BLaER1 (cell line): ENCODE measurements around the gene EPS8.

Experiments used
- H3K27ac ChIP-seq: shearing (Covaris generic); formaldehyde crosslinking; 2 replicates; pipeline ENCODE4 v1.8.1; 2022
- H3K27me3 ChIP-seq: shearing (Covaris generic); formaldehyde crosslinking; 2 replicates; pipeline ENCODE4 v1.8.1; 2022
- H3K36me3 ChIP-seq: shearing (Covaris generic); formaldehyde crosslinking; 2 replicates; pipeline ENCODE4 v1.8.1; 2022
- H3K4me1 ChIP-seq: shearing (Covaris generic); formaldehyde crosslinking; 2 replicates; pipeline ENCODE4 v1.8.1; 2022
- H3K4me2 ChIP-seq: shearing (Covaris generic); formaldehyde crosslinking; 2 replicates; pipeline ENCODE4 v1.8.1; 2022
- H3K4me3 ChIP-seq: shearing (Covaris generic); formaldehyde crosslinking; 2 replicates; pipeline ENCODE4 v1.8.1; 2022
- H3K9ac ChIP-seq: shearing (Covaris generic); formaldehyde crosslinking; 2 replicates; pipeline ENCODE4 v1.8.1; 2022
- H3K9me3 ChIP-seq: shearing (Covaris generic); formaldehyde crosslinking; 2 replicates; pipeline ENCODE4 v1.8.1; 2022
- H4K20me1 ChIP-seq: shearing (Covaris generic); formaldehyde crosslinking; 2 replicates; pipeline ENCODE4 v1.8.1; 2022
- Cebpa-rat ChIP-seq: shearing (Covaris generic); IDR thresholded peaks from 2 replicates; pipeline ENCODE4 v1.8.1; 2022

The EPS8 gene

DNA sequence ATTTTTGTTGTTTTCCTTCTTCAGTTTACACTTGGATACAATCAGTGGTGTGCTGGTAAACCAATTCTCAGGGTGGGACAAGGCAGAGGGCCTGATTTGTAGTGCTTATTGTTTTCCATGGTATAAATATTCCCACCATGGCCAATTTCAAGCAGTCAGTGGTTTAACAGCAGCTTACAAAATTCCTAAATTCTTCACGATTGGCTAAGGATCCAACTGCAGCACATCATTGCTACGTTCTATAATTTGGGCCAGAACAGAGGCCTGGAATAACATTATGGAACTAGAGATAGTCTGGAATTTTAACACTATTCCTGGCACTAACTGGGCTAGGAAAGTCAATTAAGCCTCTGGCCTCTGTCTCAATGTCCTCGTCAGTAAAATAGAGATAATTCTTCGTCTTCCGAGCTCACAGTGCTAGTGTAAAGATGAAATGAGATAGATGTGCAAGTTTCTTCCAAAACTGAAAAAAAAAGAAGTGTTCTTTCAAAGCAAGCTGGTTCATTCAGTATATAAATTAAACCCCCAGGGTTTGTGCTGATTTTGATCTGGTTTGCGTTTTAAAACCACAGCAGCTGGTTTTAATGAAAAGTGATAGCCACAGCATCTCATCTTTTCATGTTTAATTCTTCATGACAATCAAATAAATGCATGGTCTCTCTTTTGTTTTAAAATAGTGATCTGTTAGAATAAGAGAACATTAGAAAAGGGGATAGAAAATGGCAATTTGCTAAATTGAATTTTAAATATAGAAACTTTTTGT lies 104.1 kb downstream of the EPS8 start:
- H3K9me3 ChIP-seq = no peaks in the 10 kb centered on the region
- H3K4me1 ChIP-seq = no peaks in the 10 kb centered on the region
- H3K4me2 ChIP-seq = no peak overlapping the region
- H3K36me3 ChIP-seq = no peaks in the 10 kb centered on the region
- no peaks in the 10 kb centered on the region for H4K20me1 ChIP-seq
- no peak overlapping the region for H3K9ac ChIP-seq
- no peak overlapping the region for H3K27ac ChIP-seq
- no peak overlapping the region for H3K4me3 ChIP-seq
- no peak for TF ChIP-seq Cebpa-rat
- no peaks in the 10 kb centered on the region for H3K27me3 ChIP-seq

DNA sequence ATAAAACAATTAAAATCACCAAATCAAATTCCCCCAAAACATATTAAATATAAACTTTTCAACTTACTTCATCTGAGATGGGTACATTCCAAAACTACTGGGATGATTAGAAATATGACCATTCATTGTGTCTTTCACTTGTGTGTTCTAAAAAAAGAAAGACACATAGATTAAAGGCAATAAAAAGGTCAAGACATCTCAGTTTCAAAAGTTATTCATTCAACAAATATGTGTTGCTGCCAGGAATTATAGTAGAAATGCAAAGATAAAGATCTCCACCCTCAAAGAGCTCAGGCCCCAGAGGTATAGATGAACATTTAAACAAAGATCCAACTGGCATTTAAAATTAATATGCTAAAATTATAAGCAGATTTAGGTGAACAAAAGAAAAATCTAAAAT lies 106.4 kb downstream of the EPS8 start:
- H4K20me1 ChIP-seq = no peaks in the 10 kb centered on the region
- no peaks in the 10 kb centered on the region for H3K9me3 ChIP-seq
- no peaks in the 10 kb centered on the region for H3K4me1 ChIP-seq
- H3K4me3 ChIP-seq = no peak overlapping the region
- no peak overlapping the region for H3K4me2 ChIP-seq
- TF ChIP-seq Cebpa-rat = no peak
- no peak overlapping the region for H3K27ac ChIP-seq
- H3K9ac ChIP-seq = no peak overlapping the region
- H3K36me3 ChIP-seq = no peaks in the 10 kb centered on the region
- H3K27me3 ChIP-seq = no peaks in the 10 kb centered on the region

DNA sequence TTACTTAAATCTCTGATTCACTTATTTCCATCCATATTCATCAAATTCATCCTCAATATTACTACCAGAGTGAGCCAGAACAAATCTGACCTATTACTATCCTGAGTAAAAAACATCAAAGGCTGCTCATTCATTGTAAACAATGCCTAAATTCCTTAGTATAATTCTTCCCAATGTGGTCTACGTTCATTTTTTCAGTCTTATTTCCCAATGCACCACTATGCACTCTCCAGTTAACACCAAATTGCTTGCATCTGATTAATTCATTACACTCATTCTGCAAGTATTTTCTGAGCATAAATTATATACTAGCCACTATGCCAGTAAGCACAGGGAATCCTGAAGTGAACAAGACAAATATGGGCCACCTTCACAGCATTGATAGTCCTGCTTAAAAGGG lies 110.0 kb downstream of the EPS8 start:
- Histone ChIP-seq H4K20me1 (no peaks in the 10 kb centered on the region), H3K4me1 (no peaks in the 10 kb centered on the region), H3K4me2 (no peak overlapping the region), H3K9me3 (no peaks in the 10 kb centered on the region), H3K27me3 (no peaks in the 10 kb centered on the region), H3K27ac (no peak overlapping the region), H3K4me3 (no peak overlapping the region), H3K36me3 (no peaks in the 10 kb centered on the region), H3K9ac (no peak overlapping the region)
- no peak for TF ChIP-seq Cebpa-rat

DNA sequence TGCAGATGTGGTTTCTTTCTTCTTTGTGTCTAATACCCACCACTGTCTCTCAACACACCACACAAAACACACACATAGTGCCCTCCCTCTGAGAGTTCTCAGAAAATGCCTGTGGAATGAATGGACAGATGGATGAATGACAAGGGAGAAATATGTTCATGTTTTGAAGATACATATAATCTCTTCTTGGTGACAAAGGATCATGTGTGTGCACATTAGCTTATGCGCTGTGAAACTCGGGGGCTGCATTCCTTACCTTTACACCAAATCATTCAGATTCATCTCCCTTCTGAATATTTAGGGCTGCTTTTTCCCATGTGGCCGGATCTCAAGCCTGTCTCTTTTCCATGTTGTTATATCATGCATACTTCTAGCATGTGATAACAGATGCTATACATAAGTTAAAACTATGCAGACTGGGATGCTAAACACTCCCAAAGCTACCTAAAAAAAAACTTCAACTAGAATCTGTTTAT lies 111.4 kb downstream of the EPS8 start:
- Histone ChIP-seq H3K9ac (no peak overlapping the region), H3K27me3 (no peaks in the 10 kb centered on the region), H3K9me3 (no peaks in the 10 kb centered on the region), H3K36me3 (no peaks in the 10 kb centered on the region), H3K4me3 (no peak overlapping the region), H4K20me1 (no peaks in the 10 kb centered on the region), H3K4me2 (no peak overlapping the region), H3K27ac (no peak overlapping the region), H3K4me1 (no peaks in the 10 kb centered on the region)
- no peak for TF ChIP-seq Cebpa-rat

DNA sequence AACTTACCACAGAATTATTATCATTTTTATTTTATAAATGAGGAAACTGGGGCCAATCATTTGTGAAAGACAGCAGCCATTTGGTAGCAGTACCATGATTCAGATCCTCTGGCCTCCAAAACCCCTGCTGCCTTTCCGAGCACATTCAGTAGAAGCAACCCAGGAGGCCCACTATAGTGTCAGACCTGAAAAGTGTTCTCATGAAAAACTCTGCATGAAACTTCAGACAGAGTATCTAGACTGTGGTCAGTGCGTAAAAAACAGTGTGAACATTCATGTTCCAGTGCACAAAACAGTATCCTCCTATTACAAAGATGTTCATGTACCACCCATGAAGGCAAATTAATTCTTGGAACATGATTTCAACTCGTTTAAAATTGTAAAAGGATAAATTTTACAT lies 112.0 kb downstream of the EPS8 start:
- Histone ChIP-seq H3K4me2 (no peak overlapping the region), H3K27me3 (no peaks in the 10 kb centered on the region)
- TF ChIP-seq Cebpa-rat = no peak

DNA sequence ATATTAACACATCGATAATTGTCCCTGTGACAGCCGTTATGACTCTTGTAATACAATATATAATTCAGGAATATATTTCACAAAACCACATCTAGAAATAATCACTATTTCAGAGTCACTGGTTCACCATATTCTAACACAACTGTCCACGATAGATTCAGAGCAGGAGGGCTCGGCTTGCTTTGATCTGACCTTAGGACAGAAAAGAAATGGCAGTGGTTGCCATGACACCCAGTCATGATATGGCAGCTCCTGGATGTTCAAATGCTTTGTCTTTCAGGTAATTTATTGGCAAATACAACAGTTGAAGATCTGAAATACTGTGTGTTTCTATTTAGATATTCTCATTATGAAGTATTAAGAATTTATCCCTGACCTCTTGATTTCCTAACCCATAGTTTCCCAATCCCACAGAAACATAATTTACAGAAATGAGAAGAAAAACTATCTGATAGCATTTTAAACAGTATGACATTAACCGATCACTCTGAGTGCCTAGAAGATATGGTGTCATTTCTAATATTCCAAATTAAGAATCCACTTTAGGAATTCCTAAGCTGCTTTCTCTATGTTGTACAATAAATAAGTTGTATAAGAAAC lies 116.4 kb downstream of the EPS8 start:
- no peak for TF ChIP-seq Cebpa-rat
- Histone ChIP-seq H3K9me3 (no peaks in the 10 kb centered on the region), H3K27ac (no peak overlapping the region), H3K4me1 (no peaks in the 10 kb centered on the region), H3K9ac (no peak overlapping the region), H3K4me2 (no peak overlapping the region), H3K27me3 (no peaks in the 10 kb centered on the region), H3K4me3 (no peak overlapping the region), H3K36me3 (no peaks in the 10 kb centered on the region), H4K20me1 (no peaks in the 10 kb centered on the region)

More for the DNA sequence above, 112.0 kb downstream of the EPS8 start:
- no peaks in the 10 kb centered on the region for H4K20me1 ChIP-seq
- H3K36me3 ChIP-seq = no peaks in the 10 kb centered on the region
- no peaks in the 10 kb centered on the region for H3K9me3 ChIP-seq
- H3K27ac ChIP-seq = no peak overlapping the region
- H3K4me3 ChIP-seq = no peak overlapping the region
- H3K4me1 ChIP-seq = no peaks in the 10 kb centered on the region
- H3K9ac ChIP-seq = no peak overlapping the region

DNA sequence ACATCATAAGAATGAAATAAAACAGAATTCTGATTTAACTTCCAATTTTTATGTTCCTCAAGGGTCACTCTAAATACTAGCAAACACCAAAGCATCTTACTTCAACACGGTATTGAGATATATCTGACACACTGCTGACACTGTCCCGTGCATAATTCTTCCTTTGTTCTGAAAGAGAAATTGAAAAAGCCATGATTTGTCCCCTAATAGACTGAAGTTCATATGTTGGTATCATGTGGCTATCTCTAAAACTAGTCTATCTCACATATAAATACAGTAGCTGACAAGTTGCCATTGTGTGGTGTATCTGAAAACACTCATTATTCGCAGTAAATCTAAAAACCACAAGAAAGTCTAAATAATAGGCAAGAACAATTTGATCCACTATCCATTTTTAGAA lies 118.4 kb downstream of the EPS8 start:
- H4K20me1 ChIP-seq = no peaks in the 10 kb centered on the region
- no peak overlapping the region for H3K27ac ChIP-seq
- no peaks in the 10 kb centered on the region for H3K9me3 ChIP-seq
- H3K4me2 ChIP-seq = no peak overlapping the region
- H3K27me3 ChIP-seq = no peaks in the 10 kb centered on the region
- no peak for TF ChIP-seq Cebpa-rat
- H3K9ac ChIP-seq = no peak overlapping the region
- H3K4me3 ChIP-seq = no peak overlapping the region
- H3K4me1 ChIP-seq = no peaks in the 10 kb centered on the region
- no peaks in the 10 kb centered on the region for H3K36me3 ChIP-seq

DNA sequence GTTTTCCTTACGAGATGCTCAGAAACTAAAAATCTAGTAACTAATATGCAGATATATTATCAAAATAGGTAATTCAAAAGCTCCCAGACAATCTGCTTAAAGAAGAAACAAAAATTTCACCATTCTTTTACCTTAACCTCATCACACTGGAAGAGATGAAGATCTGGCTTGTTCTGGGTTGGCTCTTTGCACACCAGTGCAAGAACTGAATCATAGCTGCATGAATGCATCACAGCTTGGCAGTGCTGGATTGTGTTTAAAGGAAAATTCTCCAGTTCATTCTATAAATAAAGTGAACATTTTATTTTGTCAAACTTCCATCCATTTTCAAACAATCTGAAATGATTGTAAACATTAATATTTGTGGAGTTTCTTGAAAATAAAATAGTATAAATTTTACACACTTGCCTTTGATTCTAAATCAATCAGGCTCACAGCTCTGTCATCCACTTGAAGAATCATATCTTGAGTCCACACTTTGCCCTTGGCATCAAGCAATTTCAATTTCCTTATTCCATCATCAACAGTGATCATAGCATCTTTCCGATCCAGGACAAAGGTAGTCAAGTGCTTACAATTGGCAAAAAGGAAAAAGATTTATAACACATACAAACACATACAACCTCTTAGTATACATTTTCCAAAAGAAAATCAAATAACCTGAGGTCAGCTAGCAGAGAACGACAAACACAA lies 119.8 kb downstream of the EPS8 start:
- no peak for TF ChIP-seq Cebpa-rat
- Histone ChIP-seq H3K4me1 (no peaks in the 10 kb centered on the region), H3K9me3 (no peaks in the 10 kb centered on the region), H3K4me2 (no peak overlapping the region), H3K4me3 (no peak overlapping the region), H3K27ac (no peak overlapping the region), H3K9ac (no peak overlapping the region), H3K27me3 (no peaks in the 10 kb centered on the region), H3K36me3 (no peaks in the 10 kb centered on the region), H4K20me1 (no peaks in the 10 kb centered on the region)

DNA sequence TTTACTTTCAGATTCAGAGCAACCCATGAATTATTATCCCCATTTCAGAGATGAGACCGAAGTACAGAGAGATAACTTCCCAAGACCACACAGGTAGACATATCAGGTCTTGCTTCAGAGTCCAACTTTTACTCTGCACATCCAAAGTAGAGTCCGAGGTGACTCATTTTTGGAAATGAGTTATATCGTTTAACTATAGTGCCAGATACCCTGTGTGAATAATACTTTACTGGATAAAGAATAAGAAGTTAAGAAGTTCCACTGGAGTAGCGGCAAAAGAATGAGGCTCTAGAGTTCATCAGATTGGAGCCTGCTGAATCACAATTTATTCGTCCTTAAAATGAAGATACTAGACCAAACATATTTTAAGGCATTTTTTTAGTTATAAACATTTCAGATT lies 124.7 kb downstream of the EPS8 start:
- TF ChIP-seq Cebpa-rat = no peak
- Histone ChIP-seq H3K4me2 (no peak overlapping the region), H3K36me3 (no peaks in the 10 kb centered on the region), H3K4me1 (no peaks in the 10 kb centered on the region), H3K27me3 (no peaks in the 10 kb centered on the region), H3K27ac (no peak overlapping the region), H3K9ac (no peak overlapping the region), H4K20me1 (no peaks in the 10 kb centered on the region), H3K9me3 (no peaks in the 10 kb centered on the region), H3K4me3 (no peak overlapping the region)

DNA sequence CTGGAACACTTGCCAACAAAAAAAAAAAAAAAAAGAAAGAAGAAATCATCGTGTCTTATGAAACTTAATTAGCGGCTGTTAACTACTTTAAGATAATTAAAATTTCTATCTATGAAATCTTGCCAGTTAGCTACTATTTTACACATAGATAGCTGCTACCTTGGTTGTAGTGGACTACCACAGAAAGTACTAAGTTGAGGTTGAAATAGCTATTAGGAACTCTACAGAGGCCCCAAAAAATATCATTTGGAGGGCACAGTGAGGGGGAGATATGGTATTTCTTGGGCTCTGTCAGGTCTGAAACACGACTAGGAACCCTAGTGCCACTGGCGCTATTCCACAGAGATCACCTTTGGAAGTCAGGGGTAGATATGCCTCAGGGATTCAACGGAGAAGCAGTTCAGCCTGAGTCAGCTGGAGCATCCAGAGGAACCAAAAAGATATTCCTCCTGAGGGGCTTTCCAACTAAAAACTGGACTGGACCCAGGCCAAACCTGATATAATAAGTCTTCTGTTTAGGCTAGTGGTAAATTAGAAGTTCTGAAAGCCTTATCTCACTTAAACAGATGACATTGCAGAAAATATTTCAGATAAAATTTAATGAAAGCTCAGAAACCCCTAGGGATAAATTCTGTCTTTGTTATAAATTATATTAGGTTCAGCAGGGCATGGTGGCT lies 126.1 kb downstream of the EPS8 start:
- no peak overlapping the region for H3K4me3 ChIP-seq
- H3K27me3 ChIP-seq = no peaks in the 10 kb centered on the region
- H3K27ac ChIP-seq = no peak overlapping the region
- H3K9me3 ChIP-seq = no peaks in the 10 kb centered on the region
- H3K4me2 ChIP-seq = no peak overlapping the region
- no peaks in the 10 kb centered on the region for H3K36me3 ChIP-seq
- H3K4me1 ChIP-seq = no peaks in the 10 kb centered on the region
- no peak for TF ChIP-seq Cebpa-rat
- H3K9ac ChIP-seq = no peak overlapping the region
- H4K20me1 ChIP-seq = no peaks in the 10 kb centered on the region
